HUES6 (cell line): Measurements from ENCODE around the gene CEACAM3.
A peak's percentile ranks its signal among the peaks of the same experiment; 100 is the strongest.

ENCODE experiments used
- H3K27ac ChIP-seq: 2 replicates; pipeline ENCODE4 v1.7.0; 2013; ENCODE audit warnings: low read depth, mild to moderate bottlenecking, low read length, inconsistent platforms
- H3K27me3 ChIP-seq: 2 replicates; pipeline ENCODE4 v1.6.1; 2013; ENCODE audit warnings: low read length; ENCODE audit not compliant: control insufficient read depth, insufficient read depth
- H3K36me3 ChIP-seq: 2 replicates; pipeline ENCODE4 v1.6.1; 2013; ENCODE audit warnings: low read length; ENCODE audit not compliant: control insufficient read depth, insufficient read depth
- H3K4me1 ChIP-seq: 2 replicates; pipeline ENCODE4 v1.6.1; 2013; ENCODE audit warnings: low read length; ENCODE audit not compliant: control insufficient read depth, insufficient read depth
- H3K4me3 ChIP-seq: 2 replicates; pipeline ENCODE4 v1.5.1; 2013; ENCODE audit warnings: low read depth, low read length
- H3K9ac ChIP-seq: one replicate; pipeline ENCODE4 v1.6.1; 2013; ENCODE audit warnings: mild to moderate bottlenecking, low read length
- H3K9me3 ChIP-seq: 2 replicates; pipeline ENCODE4 v1.6.1; 2013; ENCODE audit warnings: low read depth, low read length; ENCODE audit not compliant: control insufficient read depth, insufficient read depth

Gene CEACAM3

DNA sequence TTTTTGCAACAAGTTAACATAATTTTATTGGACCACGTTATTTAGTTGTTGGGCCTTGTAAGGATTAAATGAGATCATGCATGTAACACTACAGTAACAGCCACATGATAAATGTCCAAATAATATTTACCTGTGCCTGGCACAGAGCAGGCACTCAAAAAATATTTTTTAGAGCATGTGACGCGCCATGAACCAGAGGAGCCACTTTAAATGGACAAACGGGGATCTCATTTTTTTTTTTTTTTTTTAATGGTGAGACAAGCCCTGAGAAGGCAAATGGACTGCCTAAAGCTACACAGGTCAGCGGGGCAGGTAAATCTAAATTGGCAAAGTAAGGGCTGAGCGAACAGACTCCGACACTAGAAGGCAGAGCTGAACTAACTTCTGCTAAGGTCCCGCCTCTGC is 62.8 kb downstream of the CEACAM3 start:
- peaks cover 8% of the 10 kb centered on the region for H3K27me3 ChIP-seq
- H3K9me3 ChIP-seq, result no peaks in the 10 kb centered on the region
- peak overlapping the region; percentile 37 for H3K4me3 ChIP-seq
- H3K27ac ChIP-seq, result no peak overlapping the region
- no peak overlapping the region for H3K9ac ChIP-seq
- peaks cover 38% of the 10 kb centered on the region for H3K36me3 ChIP-seq
- peaks cover 19% of the 10 kb centered on the region for H3K4me1 ChIP-seq

DNA sequence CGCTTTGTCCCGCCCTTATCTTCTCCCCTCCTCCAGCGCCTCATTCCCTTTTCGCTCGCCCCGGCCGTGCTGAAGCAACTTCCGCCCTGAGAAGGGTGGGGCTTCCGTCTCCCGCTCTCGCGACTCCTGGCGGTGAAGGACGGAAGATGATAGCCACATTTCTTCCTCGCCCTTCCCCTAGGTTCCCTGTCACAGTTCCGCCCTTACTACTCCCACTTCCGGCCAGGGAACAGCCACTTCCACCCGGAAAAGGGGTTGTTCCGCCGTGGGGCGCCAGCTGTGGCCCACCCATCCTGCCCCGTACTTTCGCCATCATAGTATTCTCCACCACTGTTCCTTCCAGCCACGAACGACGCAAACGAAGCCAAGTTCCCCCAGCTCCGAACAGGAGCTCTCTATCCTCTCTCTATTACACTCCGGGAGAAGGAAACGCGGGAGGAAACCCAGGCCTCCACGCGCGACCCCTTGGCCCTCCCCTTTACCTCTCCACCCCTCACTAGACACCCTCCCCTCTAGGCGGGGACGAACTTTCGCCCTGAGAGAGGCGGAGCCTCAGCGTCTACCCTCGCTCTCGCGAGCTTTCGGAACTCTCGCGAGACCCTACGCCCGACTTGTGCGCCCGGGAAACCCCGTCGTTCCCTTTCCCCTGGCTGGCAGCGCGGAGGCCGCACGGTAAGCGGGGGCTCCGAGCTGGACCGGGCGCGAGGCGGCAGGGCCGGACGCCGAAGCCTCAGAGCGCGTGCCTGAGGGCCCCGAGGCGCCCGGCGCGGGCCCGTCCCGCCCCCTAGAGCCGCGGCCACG is 63.4 kb downstream of the CEACAM3 start, which contains the start of gene RPS19:
TSS of gene RPS19 (plus strand) at position 638 of the 801 bp plus-strand sequence. CDS start 520 bp downstream, outside the sequence.
- H3K27me3 ChIP-seq, result peaks cover 2% of the 10 kb centered on the region
- H3K4me1 ChIP-seq, result peaks cover 24% of the 10 kb centered on the region
- peak within 1 kb of the TSS; percentile 82 for H3K4me3 ChIP-seq
- peak within 1 kb of the TSS; percentile 99 for H3K9ac ChIP-seq
- peak within 1 kb of the TSS; percentile 96 for H3K27ac ChIP-seq
- H3K36me3 ChIP-seq, result peaks cover 44% of the 10 kb centered on the region
- no peaks in the 10 kb centered on the region for H3K9me3 ChIP-seq

- peak overlapping the region; percentile 96 for H3K27ac ChIP-seq
- H3K36me3 ChIP-seq, result peaks cover 52% of the 10 kb centered on the region
- no peaks in the 10 kb centered on the region for H3K27me3 ChIP-seq
- peak overlapping the region; percentile 82 for H3K4me3 ChIP-seq
- H3K4me1 ChIP-seq, result peaks cover 24% of the 10 kb centered on the region
- H3K9me3 ChIP-seq, result no peaks in the 10 kb centered on the region
- H3K9ac ChIP-seq, result peak overlapping the region; percentile 99
Observed at GRCh38 chr19:41860419-41861115, 64.2 kb downstream of the CEACAM3 start.
